Measurements from ENCODE around the gene PDGFB.

- TF ChIP-seq POLR2AphosphoS5 (IDR thresholded peaks at IDR 0.05) (no peak), CTCF (IDR thresholded peaks at IDR 0.05) (no peak)
Observed at GRCh38 chr22:39246217-39246616, 1.4 kb upstream of the PDGFB start.

All from sigmoid colon (tissue), 4 donors.